Large intestine (tissue), 3 donors: ENCODE results near the gene GNAQ. TPM values are rescaled to one million over a fixed set of nuclear protein-coding genes. Genes with fewer than 3 reads are reported as not detected.
"Not testable (repeated sequence)": the region's sequence is repeated elsewhere in the genome, so short reads cannot be mapped to it uniquely, and the experiment has no call there.

Source experiments
- DNase-seq, 2 donors: peaks; one replicate each; pipeline versions ENCODE4 v3.0.0 to v3.0.0-alpha.2; 2013
- H3K27ac ChIP-seq: one replicate; pipeline ENCODE4 v1.5.1; 2013; ENCODE audit warnings: low read length
- H3K27me3 ChIP-seq: 2 replicates; pipeline ENCODE4 v1.6.1; 2013; ENCODE audit warnings: low read length; ENCODE audit not compliant: control insufficient read depth, insufficient read depth
- H3K36me3 ChIP-seq: 2 replicates; pipeline ENCODE4 v1.6.1; 2013; ENCODE audit warnings: low read length; ENCODE audit not compliant: control insufficient read depth, insufficient read depth
- H3K4me1 ChIP-seq: one replicate; pipeline ENCODE4 v1.6.1; 2013; ENCODE audit warnings: low read length; ENCODE audit not compliant: control insufficient read depth, insufficient read depth
- H3K4me3 ChIP-seq: one replicate; pipeline ENCODE4 v1.5.1; 2013; ENCODE audit warnings: low read length
- H3K9me3 ChIP-seq: one replicate; pipeline ENCODE4 v1.6.1; 2013; ENCODE audit warnings: mild to moderate bottlenecking, low read depth, low read length, moderate library complexity; ENCODE audit not compliant: control insufficient read depth
- WGBS: methylation state at CpG from one replicate; pipeline ENCODE4 v1.1.5; 2013; ENCODE audit warnings: low lambda C conversion rate; ENCODE audit not compliant: insufficient coverage; 5-methylcytosine and 5-hydroxymethylcytosine counted together
- polyA plus RNA-seq: library from polyadenylated mRNA; unstranded; fragments of 120-200 nt; gene quantifications from one replicate; pipeline ENCODE4 v1.2.1, GENCODE V29; 2013

Gene GNAQ
- polyA plus RNA-seq, 1 donor = 34.0 TPM

DNA sequence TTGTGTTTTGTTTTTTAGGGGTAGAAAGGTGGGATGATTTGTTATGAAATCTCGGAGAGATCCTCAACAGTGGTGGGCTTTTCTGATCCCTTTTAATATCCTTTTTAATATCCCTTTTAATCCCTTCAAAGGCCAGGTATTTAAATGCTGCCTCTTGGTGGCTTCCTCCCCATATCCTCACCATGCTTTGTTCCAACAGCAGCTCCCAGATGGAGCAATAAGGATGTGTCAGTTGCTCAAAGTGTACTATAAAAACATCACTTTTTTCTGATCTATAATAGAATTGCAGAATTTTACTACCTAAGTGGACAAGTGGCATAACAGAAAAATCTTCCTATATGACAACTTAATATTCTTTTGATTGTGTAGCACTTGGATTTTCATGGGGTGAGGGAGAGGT, 160.1 kb downstream of the GNAQ start:
- Histone ChIP-seq H3K4me1 (peaks cover 3% of the 10 kb centered on the region), H3K27me3 (no peaks in the 10 kb centered on the region), H3K9me3 (no peaks in the 10 kb centered on the region), H3K27ac (no peak overlapping the region), H3K4me3 (no peak overlapping the region), H3K36me3 (no peaks in the 10 kb centered on the region)
- no CpG with 5 or more reads among the region's 1 CpG for WGBS
- no peak for DNase-seq

GRCh38 chr9:77866878-77867277, 164.7 kb downstream of the GNAQ start:
- no peak for DNase-seq
- Histone ChIP-seq H3K27me3 (no peaks in the 10 kb centered on the region), H3K4me3 (no peak overlapping the region), H3K4me1 (peaks cover 11% of the 10 kb centered on the region), H3K27ac (no peak overlapping the region), H3K9me3 (peaks cover 3% of the 10 kb centered on the region), H3K36me3 (no peaks in the 10 kb centered on the region)
- WGBS = 100% methylated on average over 1 of the region's 1 CpG

DNA sequence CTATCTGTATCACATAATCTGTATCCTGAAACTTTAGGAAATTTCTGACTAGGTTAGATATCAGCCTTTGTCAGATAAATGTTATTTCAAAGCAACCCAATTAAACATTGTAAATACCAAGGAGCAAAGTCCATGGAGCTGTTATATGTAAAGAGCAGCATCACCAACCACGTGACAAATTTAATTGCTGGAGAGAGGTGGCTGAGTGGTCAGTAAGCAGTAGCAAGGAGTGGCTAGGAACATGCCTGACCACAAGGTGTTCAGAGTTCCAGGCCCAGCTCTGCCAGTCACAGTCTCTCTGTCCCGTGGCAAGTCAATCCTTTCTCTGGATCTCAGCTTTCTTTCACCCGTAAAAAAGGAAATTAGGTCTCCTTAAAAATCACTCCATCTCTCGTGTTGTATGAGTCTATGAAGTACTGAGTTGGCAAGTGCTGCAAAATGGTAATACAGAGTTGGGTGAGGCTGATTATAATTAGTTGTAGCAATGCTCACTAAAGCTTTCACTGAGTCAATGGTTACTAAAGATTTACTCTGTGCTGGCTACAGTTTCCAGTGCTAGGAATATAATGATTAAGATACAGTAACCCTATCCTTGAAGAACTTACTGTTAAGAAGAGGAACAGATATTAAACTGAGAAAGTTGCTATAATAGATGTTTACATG, 166.1 kb downstream of the GNAQ start:
- WGBS = 62% methylated on average over 3 of the region's 4 CpGs
- H3K4me1 ChIP-seq = peaks cover 11% of the 10 kb centered on the region
- H3K4me3 ChIP-seq = no peak overlapping the region
- DNase-seq = peak; percentile 66 to 79
- H3K27ac ChIP-seq = peak overlapping the region; percentile 78
- H3K9me3 ChIP-seq = peaks cover 3% of the 10 kb centered on the region
- H3K36me3 ChIP-seq = no peaks in the 10 kb centered on the region
- H3K27me3 ChIP-seq = no peaks in the 10 kb centered on the region

- peak overlapping the region; percentile 78 for H3K27ac ChIP-seq
These were observed 167.3 kb downstream of the GNAQ start for GRCh38 chr9:77864211-77864889.

GRCh38 chr9:77863638-77864037, 168.0 kb downstream of the GNAQ start:
- H3K4me3 ChIP-seq, H3K27me3 ChIP-seq, H3K27ac ChIP-seq, H3K36me3 ChIP-seq, H3K9me3 ChIP-seq, DNase-seq: not testable (repeated sequence)
- peaks cover 11% of the 10 kb centered on the region for H3K4me1 ChIP-seq
- no CpG with 5 or more reads among the region's 5 CpGs for WGBS

More at GRCh38 chr9:77864211-77864889, 167.3 kb downstream of the GNAQ start:
- Histone ChIP-seq H3K4me3 (no peak overlapping the region), H3K4me1 (peaks cover 11% of the 10 kb centered on the region), H3K9me3 (peaks cover 3% of the 10 kb centered on the region), H3K27me3 (no peaks in the 10 kb centered on the region), H3K36me3 (peaks cover 4% of the 10 kb centered on the region)
- no peak for DNase-seq
- no CpG with 5 or more reads among the region's 5 CpGs for WGBS

DNA sequence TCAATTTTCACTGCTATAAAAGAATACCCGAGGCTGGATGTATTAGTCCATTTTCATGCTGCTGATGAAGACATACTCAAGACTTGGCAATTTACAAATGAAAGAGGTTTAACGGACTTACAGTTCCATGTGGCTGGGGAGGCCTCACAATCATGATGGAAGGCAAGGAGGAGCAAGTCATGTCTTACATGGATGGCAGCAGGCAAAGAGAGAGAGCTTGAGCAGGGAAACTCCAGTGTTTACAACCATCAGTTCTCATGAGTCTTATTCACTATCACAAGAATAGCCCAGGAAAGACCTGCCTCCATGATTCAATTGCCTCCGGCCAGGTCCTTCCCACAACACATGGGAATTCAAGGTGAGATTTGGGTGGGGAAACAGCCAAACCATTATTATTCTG, 170.7 kb downstream of the GNAQ start:
- H3K27me3 ChIP-seq, H3K27ac ChIP-seq, DNase-seq, H3K9me3 ChIP-seq, H3K36me3 ChIP-seq, H3K4me3 ChIP-seq: not testable (repeated sequence)
- no CpG with 5 or more reads among the region's 3 CpGs for WGBS
- peaks cover 11% of the 10 kb centered on the region for H3K4me1 ChIP-seq

GRCh38 chr9:77857513-77858259, 173.9 kb downstream of the GNAQ start:
- Histone ChIP-seq H3K36me3 (peaks cover 6% of the 10 kb centered on the region), H3K4me1 (peaks cover 5% of the 10 kb centered on the region), H3K9me3 (no peaks in the 10 kb centered on the region), H3K4me3 (no peak overlapping the region), H3K27me3 (no peaks in the 10 kb centered on the region), H3K27ac (no peak overlapping the region)
- 100% methylated on average over 2 of the region's 2 CpGs for WGBS
- DNase-seq = no peak

- no peak overlapping the region for H3K4me3 ChIP-seq
- no peaks in the 10 kb centered on the region for H3K27me3 ChIP-seq
- no peak for DNase-seq
- WGBS = 63% methylated on average over 1 of the region's 1 CpG
- no peaks in the 10 kb centered on the region for H3K9me3 ChIP-seq
- peaks cover 14% of the 10 kb centered on the region for H3K4me1 ChIP-seq
- no peak overlapping the region for H3K27ac ChIP-seq
- H3K36me3 ChIP-seq = peaks cover 6% of the 10 kb centered on the region
These were observed 175.0 kb downstream of the GNAQ start for GRCh38 chr9:77856615-77857014.

- peaks cover 2% of the 10 kb centered on the region for H3K36me3 ChIP-seq
- no peaks in the 10 kb centered on the region for H3K27me3 ChIP-seq
- H3K4me3 ChIP-seq = no peak overlapping the region
- WGBS = no CpG with 5 or more reads among the region's 1 CpG
- no peak overlapping the region for H3K27ac ChIP-seq
- H3K9me3 ChIP-seq = no peaks in the 10 kb centered on the region
- H3K4me1 ChIP-seq = peaks cover 16% of the 10 kb centered on the region
- DNase-seq = no peak
These were observed 176.7 kb downstream of the GNAQ start for GRCh38 chr9:77854916-77855311.

DNA sequence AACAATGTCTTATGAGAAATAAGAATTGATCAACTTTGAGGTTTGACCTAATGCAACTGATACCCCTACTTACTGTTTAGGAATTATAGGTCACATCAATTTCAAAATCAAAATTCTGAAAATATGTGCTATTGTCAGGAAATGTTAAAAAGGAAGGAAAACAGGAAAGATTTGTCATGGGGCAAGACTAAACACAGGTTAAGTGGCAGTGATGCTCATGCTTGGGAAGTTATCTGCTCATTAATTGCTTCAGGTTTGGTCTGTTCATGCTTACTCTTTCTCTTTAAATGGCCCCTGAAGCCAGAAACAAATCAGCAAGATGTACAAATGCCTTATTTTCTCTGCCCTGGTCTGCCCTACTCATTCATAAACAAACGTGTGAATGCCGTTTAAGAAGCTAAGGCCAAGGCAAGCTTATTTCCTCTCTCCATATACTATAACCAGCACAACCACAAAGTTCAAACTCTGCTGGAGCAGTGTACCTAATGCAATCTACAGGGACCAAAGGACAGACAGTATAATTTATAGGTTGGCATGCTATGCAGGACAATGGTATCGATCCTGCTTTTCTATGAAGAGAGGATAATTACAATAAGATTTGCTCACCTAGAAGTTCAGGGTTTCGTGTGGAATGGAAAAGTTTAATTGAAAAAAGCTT, 177.2 kb downstream of the GNAQ start:
- no peaks in the 10 kb centered on the region for H3K27me3 ChIP-seq
- H3K4me3 ChIP-seq = no peak overlapping the region
- peaks cover 16% of the 10 kb centered on the region for H3K4me1 ChIP-seq
- no CpG with 5 or more reads among the region's 4 CpGs for WGBS
- peak overlapping the region; percentile 30 for H3K27ac ChIP-seq
- peaks cover 2% of the 10 kb centered on the region for H3K36me3 ChIP-seq
- H3K9me3 ChIP-seq = no peaks in the 10 kb centered on the region
- peak in 1 of 2 donors; percentile 54 for DNase-seq
